Fibroblast of peridontal ligament (primary cell): ENCODE data around the gene NUDT10.

ENCODE experiments used
- DNase-seq: peaks from one replicate; pipeline ENCODE4 v3.0.0-alpha.2; 2010; ENCODE audit errors: extremely low read depth

The NUDT10 gene

DNA sequence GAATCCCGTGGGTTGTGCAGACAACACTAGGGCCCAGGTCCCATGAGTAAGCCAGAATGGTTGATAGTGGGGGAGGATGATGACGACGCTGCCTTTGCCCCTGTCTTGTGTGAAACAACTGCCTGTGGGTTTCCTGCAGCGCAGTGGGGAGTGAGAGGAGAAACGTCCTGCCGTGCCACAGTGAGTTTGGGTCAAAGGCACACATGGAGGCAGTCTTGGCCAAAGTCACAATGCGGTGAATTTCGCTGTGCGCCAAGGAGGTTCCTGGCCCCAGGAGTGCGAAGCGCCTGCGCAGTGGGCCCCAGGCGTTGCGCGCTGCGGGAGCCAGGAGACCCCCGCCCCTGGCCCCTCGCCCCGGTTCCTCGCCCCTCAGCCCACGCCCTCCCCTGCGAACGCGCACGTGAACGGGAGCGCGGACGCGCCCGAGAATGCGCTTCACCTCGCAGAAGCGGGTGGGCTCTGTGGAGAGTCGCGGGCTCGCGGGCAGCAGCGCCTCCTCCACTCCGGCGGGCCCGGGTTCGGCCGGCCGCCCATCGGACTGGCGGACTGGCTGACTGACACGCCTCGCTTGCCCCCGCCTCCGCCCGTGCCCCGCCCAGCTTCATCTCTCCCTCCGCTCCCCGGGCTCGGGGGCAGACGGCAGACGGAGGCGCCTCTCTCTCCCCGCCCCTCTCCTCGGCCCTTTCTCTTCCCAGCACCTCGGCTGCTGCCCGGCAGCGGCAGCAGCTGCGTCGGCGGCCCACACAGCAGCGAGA lies at the start of gene NUDT10:
Gene NUDT10 (plus strand): TSS at position 635 of the 755 bp plus-strand sequence. CDS start 144 bp downstream, outside the sequence.
- peak; percentile 3 for DNase-seq

DNA sequence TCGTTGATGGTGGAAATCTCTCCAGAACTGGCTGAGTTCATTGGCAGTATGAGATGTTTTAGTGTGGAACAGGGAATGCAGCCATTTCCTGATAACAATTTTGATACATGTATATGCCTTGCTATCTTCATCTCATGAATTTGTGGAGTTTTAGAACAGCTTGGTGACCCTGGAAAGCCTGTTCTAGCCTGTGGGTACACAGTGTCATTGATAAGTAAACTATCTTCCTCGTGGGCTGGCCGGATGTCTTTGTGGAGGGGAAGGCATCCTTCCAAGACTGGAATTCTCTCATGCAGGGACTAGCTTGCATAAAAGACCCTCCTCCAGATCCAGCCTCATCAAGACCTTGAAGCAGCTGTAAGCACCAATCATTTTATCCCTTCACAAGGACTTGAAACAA lies 40.2 kb upstream of the NUDT10 start:
- DNase-seq: no peak

DNA sequence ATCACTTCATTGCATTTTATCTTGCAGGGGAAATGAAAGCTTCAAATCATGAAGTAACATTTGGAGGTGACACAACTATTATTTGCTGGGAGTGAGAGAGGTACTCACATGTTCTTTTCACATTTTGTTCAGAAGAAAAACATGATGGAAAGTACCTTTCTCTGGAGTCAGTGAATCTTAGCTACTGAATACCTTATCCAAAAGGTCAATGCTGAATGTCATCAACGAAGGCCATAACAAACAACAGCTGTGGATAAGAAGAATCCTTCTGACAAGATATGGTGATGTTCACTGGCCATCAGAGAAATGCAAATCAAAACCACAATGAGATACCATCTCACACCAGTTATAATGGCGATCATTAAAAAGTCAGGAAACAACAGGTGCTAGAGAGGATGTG lies 36.5 kb upstream of the NUDT10 start:
- no peak for DNase-seq

DNA sequence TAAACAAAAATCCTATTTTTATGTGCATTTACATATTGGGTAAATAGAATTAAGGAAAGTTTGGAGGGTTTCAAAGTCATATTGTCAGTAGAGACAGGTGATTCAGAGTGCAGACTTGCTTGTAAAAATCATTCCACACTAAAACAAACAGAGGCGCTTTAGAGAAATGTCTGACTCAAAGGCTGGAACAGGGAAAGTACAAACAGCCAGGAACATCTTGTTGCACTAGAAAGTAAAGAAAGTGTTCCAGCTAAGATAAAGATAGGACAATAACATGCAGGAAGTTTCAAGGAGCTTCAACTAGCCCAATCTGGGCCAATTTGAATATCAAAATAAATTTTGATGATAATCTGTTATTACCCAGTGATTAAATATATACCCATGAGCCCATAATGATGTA lies 16.4 kb upstream of the NUDT10 start:
- DNase-seq: no peak

DNA sequence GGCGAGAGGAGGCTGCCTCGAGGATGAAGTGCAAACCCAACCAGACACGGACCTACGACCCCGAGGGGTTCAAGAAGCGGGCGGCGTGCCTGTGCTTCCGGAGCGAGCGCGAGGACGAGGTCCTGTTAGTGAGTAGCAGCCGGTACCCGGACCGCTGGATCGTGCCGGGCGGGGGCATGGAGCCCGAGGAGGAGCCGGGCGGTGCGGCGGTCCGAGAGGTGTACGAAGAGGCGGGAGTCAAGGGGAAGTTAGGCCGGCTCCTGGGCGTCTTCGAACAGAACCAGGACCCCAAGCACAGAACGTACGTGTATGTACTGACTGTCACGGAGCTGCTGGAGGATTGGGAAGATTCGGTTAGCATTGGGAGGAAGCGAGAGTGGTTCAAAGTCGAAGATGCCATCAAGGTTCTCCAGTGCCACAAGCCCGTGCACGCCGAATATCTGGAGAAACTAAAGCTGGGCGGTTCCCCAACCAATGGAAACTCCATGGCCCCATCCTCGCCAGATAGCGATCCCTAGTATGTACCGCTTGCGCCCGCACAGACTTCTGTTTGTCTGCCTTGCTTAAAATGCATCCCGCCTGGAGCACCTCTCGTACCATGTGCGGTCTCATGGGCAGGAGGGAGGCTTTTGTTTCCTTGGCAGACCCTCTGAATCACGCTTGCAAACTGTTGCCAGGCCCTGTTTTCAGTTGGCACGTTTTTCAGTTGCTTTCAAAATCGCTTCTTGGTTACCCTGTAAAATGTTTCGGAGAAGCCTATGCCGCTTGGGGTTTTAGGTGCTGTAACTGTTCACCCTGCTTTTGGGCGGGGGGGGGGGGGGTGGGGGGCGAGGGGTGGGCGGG lies 542 bp downstream of the NUDT10 start:
- peak; percentile 2 for DNase-seq

DNA sequence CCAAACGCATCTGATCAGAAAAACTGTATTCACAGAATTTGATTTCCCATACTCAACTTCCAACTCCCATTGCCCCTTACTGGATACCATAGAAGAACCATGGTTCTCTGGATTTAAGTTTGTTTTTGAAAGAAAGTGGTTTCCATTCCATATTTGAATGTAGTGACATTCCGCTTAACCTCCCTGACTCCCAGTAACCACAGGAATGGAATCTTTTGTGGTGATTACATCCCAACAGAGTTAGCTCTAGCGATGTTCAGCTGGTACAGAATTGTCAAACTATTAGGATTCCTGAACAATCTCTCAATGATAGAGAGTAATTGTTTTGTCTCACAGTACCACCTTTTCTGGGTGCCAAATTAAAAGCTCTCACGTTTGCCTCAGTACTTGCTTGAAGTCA lies 1.7 kb downstream of the NUDT10 start:
- peak; percentile 39 for DNase-seq

DNA sequence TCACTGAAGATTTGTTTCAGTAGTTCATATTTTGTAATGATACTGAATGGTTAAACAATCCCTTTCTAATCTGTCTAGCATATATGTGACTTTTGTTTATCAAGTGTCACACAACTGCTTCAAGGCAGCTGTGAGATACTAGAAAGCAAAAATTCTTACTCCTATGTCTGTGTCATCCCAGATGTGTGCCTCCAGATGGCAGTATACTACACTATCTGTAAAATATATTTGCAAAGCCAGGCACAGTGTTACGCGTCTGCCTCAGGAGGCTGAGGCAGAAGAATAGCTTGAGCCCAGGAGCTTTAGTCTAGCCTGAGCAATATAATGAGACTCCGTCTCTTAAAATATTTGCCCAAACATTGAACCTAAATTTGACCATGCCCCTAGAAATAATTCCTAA lies 4.0 kb downstream of the NUDT10 start:
- peak; percentile 40 for DNase-seq

DNA sequence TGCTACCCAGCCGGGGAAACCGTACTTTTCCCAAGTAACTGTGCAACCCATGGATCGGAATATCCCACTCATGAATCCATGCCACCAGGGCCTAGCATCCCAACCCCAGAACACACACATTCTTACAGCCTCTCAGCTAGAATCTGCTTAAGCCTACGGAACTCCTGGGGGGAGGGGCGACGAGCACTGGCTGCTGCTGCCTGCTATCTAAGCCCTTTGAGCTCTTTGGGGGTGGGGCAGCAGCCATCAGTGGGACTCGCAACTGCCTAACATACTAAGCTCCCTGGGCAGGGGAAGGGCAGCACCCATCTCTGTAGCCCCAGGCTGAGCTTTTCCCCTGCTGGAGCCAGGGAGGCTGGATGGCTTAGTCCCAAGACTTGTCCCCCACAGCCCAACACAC lies 28.6 kb downstream of the NUDT10 start:
- no peak for DNase-seq

DNA sequence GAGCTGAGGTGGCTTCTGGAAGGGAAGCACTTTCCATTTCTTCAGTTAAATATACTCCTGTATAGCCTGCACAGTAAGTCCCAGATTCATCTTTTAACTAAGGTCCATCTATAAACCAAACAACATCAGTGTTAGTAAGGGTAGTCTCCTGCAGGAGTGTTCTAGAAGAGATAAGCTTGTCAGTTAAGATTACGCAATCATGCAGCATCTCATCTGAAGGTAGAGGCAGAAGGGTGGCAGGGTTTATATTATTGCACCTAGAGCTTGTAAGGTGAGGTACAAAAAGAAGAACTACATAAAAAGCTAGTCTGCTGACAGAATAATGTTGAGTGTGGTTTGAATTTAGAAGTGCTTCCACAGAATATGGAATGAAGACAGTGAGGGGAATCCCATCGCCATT lies 44.0 kb downstream of the NUDT10 start:
- no peak for DNase-seq
